ENCODE measurements around the gene PAQR4. TPM values are rescaled to one million over a fixed set of nuclear protein-coding genes. Genes with fewer than 3 reads are reported as not detected.
"Not testable (repeated sequence)": the region's sequence is repeated elsewhere in the genome, so short reads cannot be mapped to it uniquely, and the experiment has no call there.

Gene PAQR4
- total RNA-seq, 2 donors from 2014 or later = 1.7 to 2.7 TPM

DNA sequence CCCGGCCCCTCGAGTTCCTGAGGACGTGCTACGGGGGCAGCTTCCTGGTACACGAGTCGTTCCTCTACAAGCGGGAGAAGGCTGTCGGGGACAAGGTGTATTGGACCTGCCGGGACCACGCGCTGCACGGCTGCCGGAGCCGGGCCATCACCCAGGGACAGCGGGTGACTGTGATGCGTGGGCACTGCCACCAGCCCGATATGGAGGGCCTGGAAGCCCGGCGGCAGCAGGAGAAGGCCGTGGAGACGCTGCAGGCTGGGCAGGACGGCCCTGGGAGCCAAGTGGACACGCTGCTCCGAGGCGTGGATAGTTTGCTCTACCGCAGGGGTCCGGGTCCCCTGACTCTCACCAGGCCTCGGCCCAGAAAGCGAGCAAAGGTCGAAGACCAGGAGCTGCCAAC, 36.0 kb upstream of the PAQR4 start:
- ATAC-seq = no peak
- no peak for DNase-seq
- Mint-ChIP-seq H3K27ac (no peak overlapping the region), H3K4me3 (no peak overlapping the region), H3K36me3 (ENCODE audit: low read depth) (peaks cover 6% of the 10 kb centered on the region), H3K4me1 (peaks cover 5% of the 10 kb centered on the region), H3K27me3 (no peaks in the 10 kb centered on the region)
- H3K9me3 ChIP-seq (ENCODE audit: control insufficient read depth, low read length, poor library complexity, severe bottlenecking) = no peaks in the 10 kb centered on the region

- Mint-ChIP-seq H3K27ac (no peak overlapping the region), H3K36me3 (ENCODE audit: low read depth) (peaks cover 6% of the 10 kb centered on the region), H3K27me3 (no peaks in the 10 kb centered on the region), H3K4me1 (peaks cover 5% of the 10 kb centered on the region), H3K4me3 (no peak overlapping the region)
- no peaks in the 10 kb centered on the region for H3K9me3 ChIP-seq (ENCODE audit: control insufficient read depth, low read length, poor library complexity, severe bottlenecking)
- no peak for ATAC-seq
- no peak for DNase-seq
These were observed 35.4 kb upstream of the PAQR4 start for GRCh38 chr16:2933701-2934100.

GRCh38 chr16:2934450-2934849, 34.7 kb upstream of the PAQR4 start:
- no peaks in the 10 kb centered on the region for H3K9me3 ChIP-seq (ENCODE audit: control insufficient read depth, low read length, poor library complexity, severe bottlenecking)
- DNase-seq (no peak), ATAC-seq (no peak)
- H3K27ac Mint-ChIP-seq = no peak overlapping the region
- H3K27me3 Mint-ChIP-seq = no peaks in the 10 kb centered on the region
- H3K36me3 Mint-ChIP-seq (ENCODE audit: low read depth) = peaks cover 6% of the 10 kb centered on the region
- H3K4me1 Mint-ChIP-seq = peaks cover 5% of the 10 kb centered on the region
- H3K4me3 Mint-ChIP-seq = no peak overlapping the region

DNA sequence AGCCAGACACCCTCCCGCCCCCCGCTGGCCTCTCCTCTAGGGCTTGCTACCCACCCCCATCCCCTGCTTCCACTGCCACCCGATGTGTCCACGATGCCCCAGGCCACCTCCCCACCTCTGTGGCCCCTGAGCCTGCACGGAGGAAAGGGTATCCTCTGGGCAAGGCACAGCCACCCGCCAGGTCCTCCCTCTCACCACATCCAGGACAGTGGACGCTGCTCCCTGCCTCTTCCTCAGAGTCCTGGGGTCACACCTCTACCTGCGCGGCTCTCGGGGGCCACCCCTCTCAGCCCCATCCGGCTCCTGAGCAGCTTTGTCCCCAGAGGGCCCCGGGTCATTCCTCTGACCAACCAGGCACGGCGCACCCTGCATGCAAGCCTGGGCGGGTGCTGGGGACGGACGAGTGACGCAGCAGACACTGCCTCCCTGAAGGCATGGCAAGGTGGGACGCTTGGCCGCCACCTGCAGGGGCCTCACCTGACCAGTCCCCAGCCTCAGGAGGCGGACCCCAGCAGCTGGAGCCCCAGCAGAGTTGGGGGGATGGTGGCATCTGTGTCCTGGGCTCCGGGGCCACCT, 32.6 kb upstream of the PAQR4 start:
- DNase-seq (no peak), ATAC-seq (no peak)
- H3K4me3 Mint-ChIP-seq = no peak overlapping the region
- peaks cover 6% of the 10 kb centered on the region for H3K36me3 Mint-ChIP-seq (ENCODE audit: low read depth)
- H3K9me3 ChIP-seq (ENCODE audit: control insufficient read depth, low read length, poor library complexity, severe bottlenecking) = no peaks in the 10 kb centered on the region
- H3K27ac Mint-ChIP-seq = no peak overlapping the region
- H3K27me3 Mint-ChIP-seq = no peaks in the 10 kb centered on the region
- peaks cover 5% of the 10 kb centered on the region for H3K4me1 Mint-ChIP-seq

DNA sequence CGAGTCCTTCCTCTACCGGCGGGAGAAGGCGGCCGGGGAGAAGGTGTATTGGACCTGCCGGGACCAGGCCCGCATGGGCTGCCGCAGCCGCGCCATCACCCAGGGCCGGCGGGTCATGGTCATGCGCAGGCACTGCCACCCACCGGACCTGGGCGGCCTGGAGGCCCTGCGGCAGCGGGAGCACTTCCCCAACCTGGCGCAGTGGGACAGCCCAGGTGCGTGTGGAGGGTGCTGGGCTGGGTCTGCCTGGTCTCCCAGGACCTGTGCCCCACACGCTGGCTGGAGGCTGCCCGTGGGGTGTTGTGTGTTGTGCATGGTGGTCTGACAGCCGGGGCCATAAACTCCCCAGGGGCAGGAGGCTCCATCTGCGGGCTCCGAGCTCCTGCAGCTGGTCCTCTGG, 32.0 kb upstream of the PAQR4 start:
- Mint-ChIP-seq H3K4me3 (no peak overlapping the region), H3K27ac (no peak overlapping the region), H3K4me1 (peaks cover 5% of the 10 kb centered on the region), H3K36me3 (ENCODE audit: low read depth) (peaks cover 6% of the 10 kb centered on the region), H3K27me3 (no peaks in the 10 kb centered on the region)
- H3K9me3 ChIP-seq (ENCODE audit: control insufficient read depth, low read length, poor library complexity, severe bottlenecking) = no peaks in the 10 kb centered on the region
- ATAC-seq (no peak), DNase-seq (no peak)

GRCh38 chr16:2938206-2938605, 30.9 kb upstream of the PAQR4 start:
- ATAC-seq (no peak), DNase-seq (no peak)
- H3K9me3 ChIP-seq (ENCODE audit: control insufficient read depth, low read length, poor library complexity, severe bottlenecking) = no peaks in the 10 kb centered on the region
- peaks cover 8% of the 10 kb centered on the region for H3K36me3 Mint-ChIP-seq (ENCODE audit: low read depth)
- no peak overlapping the region for H3K27ac Mint-ChIP-seq
- H3K4me1 Mint-ChIP-seq = peaks cover 5% of the 10 kb centered on the region
- no peaks in the 10 kb centered on the region for H3K27me3 Mint-ChIP-seq
- H3K4me3 Mint-ChIP-seq = no peak overlapping the region

- H3K27me3 Mint-ChIP-seq = no peaks in the 10 kb centered on the region
- H3K4me1 Mint-ChIP-seq = no peaks in the 10 kb centered on the region
- peak overlapping the region; percentile 45 for H3K4me3 Mint-ChIP-seq
- H3K36me3 Mint-ChIP-seq (ENCODE audit: low read depth) = peaks cover 5% of the 10 kb centered on the region
- DNase-seq (no peak), ATAC-seq (no peak)
- no peak overlapping the region for H3K27ac Mint-ChIP-seq
- H3K9me3 ChIP-seq (ENCODE audit: control insufficient read depth, low read length, poor library complexity, severe bottlenecking) = no peaks in the 10 kb centered on the region
These were observed 29.2 kb upstream of the PAQR4 start for GRCh38 chr16:2939968-2940367.

GRCh38 chr16:2942045-2942444, 27.1 kb upstream of the PAQR4 start:
- no peaks in the 10 kb centered on the region for H3K9me3 ChIP-seq (ENCODE audit: control insufficient read depth, low read length, poor library complexity, severe bottlenecking)
- no peak overlapping the region for H3K27ac Mint-ChIP-seq

DNA sequence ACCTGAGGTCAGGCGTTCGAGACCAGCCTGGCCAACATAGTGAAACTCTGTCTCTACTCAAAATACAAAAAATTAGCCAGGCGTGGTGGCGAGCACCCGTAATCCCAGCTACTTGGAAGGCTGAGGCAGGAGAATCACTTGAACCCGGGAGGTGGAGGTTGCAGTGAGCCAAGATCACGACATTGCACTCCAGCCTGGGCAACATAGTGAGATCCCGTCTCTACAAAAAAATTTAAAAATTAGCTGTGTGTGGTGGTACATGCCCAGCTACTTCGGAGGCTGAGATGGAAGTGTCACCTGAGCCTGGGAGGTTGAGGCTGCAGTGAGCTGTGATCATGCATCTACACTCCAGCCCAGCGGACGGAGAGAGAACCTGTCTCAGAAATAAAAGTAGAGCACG, 25.4 kb upstream of the PAQR4 start:
- not testable (repeated sequence) for ATAC-seq; H3K27ac Mint-ChIP-seq; H3K4me1 Mint-ChIP-seq; H3K36me3 Mint-ChIP-seq (ENCODE audit: low read depth); H3K27me3 Mint-ChIP-seq; DNase-seq; H3K9me3 ChIP-seq (ENCODE audit: control insufficient read depth, low read length, poor library complexity, severe bottlenecking)
- peak overlapping the region; percentile 7 for H3K4me3 Mint-ChIP-seq

More at GRCh38 chr16:2942045-2942444, 27.1 kb upstream of the PAQR4 start:
- ATAC-seq (no peak), DNase-seq (no peak)
- no peaks in the 10 kb centered on the region for H3K4me1 Mint-ChIP-seq
- no peaks in the 10 kb centered on the region for H3K27me3 Mint-ChIP-seq
- no peak overlapping the region for H3K4me3 Mint-ChIP-seq
- peaks cover 3% of the 10 kb centered on the region for H3K36me3 Mint-ChIP-seq (ENCODE audit: low read depth)

- no peak overlapping the region for H3K4me3 Mint-ChIP-seq
- H3K4me1 Mint-ChIP-seq = peaks cover 2% of the 10 kb centered on the region
- H3K27ac Mint-ChIP-seq = no peak overlapping the region
- no peak for DNase-seq
- H3K36me3 Mint-ChIP-seq (ENCODE audit: low read depth) = peaks cover 5% of the 10 kb centered on the region
- H3K9me3 ChIP-seq (ENCODE audit: control insufficient read depth, low read length, poor library complexity, severe bottlenecking) = no peaks in the 10 kb centered on the region
- no peak for ATAC-seq
- H3K27me3 Mint-ChIP-seq = no peaks in the 10 kb centered on the region
These were observed 22.5 kb upstream of the PAQR4 start for GRCh38 chr16:2946649-2947048.

DNA sequence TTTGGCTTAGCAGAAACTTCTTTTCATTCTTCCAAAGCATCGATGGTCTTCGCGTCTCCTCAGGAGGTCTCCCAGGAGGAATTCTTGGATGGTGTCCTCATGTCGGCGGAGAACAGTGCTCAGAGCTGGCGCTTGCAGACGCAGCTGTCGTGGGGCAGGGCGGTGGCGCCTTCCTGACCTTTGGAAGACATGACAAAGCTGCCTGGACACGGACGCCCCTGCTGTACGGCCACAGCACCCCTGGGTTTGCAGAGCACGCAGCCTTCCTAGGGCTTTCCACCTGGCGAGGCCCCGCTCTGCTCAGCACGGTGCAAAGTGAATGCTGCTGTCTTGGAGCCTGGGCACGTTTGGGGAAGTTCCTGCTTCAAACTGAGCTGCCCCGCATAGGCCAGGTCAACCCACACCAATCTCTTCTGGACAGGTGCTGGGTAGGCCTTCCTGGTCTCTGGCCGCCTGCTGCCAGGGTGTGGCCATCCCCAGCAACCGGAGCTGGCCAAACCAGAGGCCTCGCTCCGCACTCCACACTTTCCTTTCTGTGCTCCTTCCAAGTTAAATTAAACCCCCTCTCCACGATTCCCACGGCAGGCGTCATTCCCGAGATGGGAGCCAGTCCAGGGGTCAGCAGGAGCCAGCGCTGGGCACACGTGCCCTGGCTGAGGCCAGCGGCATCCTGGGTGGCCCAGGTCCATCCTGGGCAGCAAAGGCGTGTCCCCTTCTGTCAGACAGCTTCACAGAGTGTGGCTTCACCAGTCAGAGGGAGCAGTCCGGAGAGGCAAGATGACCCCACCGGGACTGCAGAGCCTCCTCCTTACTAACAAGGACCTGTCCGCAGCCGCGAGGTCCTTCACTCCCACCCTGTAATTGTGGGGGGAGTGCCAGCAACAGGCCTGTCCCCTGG, 20.1 kb upstream of the PAQR4 start:
- H3K27me3 Mint-ChIP-seq = no peaks in the 10 kb centered on the region
- peaks cover 2% of the 10 kb centered on the region for H3K4me1 Mint-ChIP-seq
- H3K36me3 Mint-ChIP-seq (ENCODE audit: low read depth) = peaks cover 2% of the 10 kb centered on the region
- H3K27ac Mint-ChIP-seq = no peak overlapping the region
- H3K9me3 ChIP-seq (ENCODE audit: control insufficient read depth, low read length, poor library complexity, severe bottlenecking) = no peaks in the 10 kb centered on the region
- ATAC-seq = no peak
- no peak for DNase-seq
- H3K4me3 Mint-ChIP-seq = no peak overlapping the region

DNA sequence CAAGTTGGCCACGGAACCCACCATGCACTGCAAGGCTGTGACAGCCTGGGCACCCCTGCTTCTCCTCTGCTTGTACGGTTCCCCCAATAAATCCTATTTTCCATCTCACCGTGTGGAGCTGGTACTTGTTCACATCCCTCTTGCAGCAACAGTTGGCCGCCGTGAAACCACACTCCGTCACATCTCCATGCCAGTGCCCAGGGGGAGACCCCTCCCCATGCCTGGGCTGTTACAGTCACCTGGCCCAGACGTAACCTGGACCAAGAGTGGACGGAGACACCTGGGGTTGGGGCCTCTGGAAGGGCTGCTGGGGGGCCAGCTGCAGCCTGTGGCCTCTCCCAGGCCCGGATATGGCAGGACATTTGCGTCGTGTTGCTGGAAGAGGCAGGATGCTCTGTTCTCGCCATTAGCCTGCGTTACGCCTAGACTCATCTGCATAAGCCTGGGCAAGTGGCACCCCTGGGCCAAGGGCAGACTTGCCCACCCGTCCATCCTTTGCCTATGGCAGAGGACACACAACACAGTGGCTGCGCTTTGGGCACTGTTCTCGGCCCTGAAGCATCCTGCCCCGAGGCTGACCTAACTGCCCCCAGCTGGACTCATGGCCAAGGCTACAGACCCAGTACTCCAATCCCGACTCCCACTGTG, 19.3 kb upstream of the PAQR4 start:
- DNase-seq (no peak), ATAC-seq (no peak)
- Mint-ChIP-seq H3K4me3 (no peak overlapping the region), H3K27me3 (no peaks in the 10 kb centered on the region), H3K36me3 (ENCODE audit: low read depth) (peaks cover 2% of the 10 kb centered on the region), H3K4me1 (peaks cover 2% of the 10 kb centered on the region), H3K27ac (no peak overlapping the region)
- H3K9me3 ChIP-seq (ENCODE audit: control insufficient read depth, low read length, poor library complexity, severe bottlenecking) = no peaks in the 10 kb centered on the region

DNA sequence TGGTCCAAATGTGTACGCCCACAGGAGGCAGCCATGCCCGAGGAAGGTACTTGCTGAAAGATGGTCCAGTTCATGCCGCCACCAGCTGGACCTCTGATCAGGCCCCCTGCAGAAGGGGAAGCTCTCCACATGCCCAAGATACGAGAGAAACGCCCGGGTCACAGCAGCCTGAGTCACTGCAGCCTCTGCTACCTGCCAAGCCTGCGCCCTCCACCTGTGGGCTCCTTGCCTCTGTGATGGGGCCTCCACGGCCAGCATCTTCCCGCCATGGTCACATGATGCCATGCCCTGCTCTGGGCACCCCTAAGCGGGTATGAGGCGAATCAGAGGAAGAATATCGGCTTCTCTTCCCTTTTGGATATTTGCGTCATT, 18.8 kb upstream of the PAQR4 start:
- Mint-ChIP-seq H3K4me3 (no peak overlapping the region), H3K27ac (no peak overlapping the region), H3K36me3 (ENCODE audit: low read depth) (peaks cover 2% of the 10 kb centered on the region), H3K4me1 (peaks cover 2% of the 10 kb centered on the region), H3K27me3 (no peaks in the 10 kb centered on the region)
- DNase-seq (no peak), ATAC-seq (no peak)
- H3K9me3 ChIP-seq (ENCODE audit: control insufficient read depth, low read length, poor library complexity, severe bottlenecking) = no peaks in the 10 kb centered on the region
